Nephron progenitor cell (in vitro differentiated cells): ENCODE results near the gene IGSF9B.
A peak's percentile ranks its signal among the peaks of the same experiment; 100 is the strongest.

Experiments used
- DNase-seq: peaks from one replicate; pipeline ENCODE4 v3.0.0; 2021
- H3K27ac Mint-ChIP-seq: 2 replicates; pipeline ENCODE4 v1.8.0; 2021; ENCODE audit warnings: mild to moderate bottlenecking, moderate library complexity, mixed read lengths
- H3K27me3 Mint-ChIP-seq: 2 replicates; pipeline ENCODE4 v1.8.0; 2021; ENCODE audit warnings: mild to moderate bottlenecking, low read depth, mixed read lengths; ENCODE audit not compliant: poor library complexity
- H3K36me3 Mint-ChIP-seq: 2 replicates; pipeline ENCODE4 v1.8.0; 2021; ENCODE audit warnings: low read depth, mixed read lengths
- H3K4me1 Mint-ChIP-seq: 2 replicates; pipeline ENCODE4 v1.8.0; 2021; ENCODE audit warnings: mixed read lengths
- H3K4me3 Mint-ChIP-seq: 2 replicates; pipeline ENCODE4 v1.8.0; 2021; ENCODE audit warnings: mild to moderate bottlenecking, moderate library complexity, mixed read lengths
- H3K9me3 Mint-ChIP-seq: 2 replicates; pipeline ENCODE4 v1.8.0; 2021; ENCODE audit warnings: mild to moderate bottlenecking, moderate library complexity, mixed read lengths
- CTCF ChIP-seq: fragments of 200-600 bp; sonication (generic); IDR thresholded peaks from 2 replicates; pipeline ENCODE4 v1.5.0; 2021; ENCODE audit warnings: antibody characterized with exemption

Gene IGSF9B

GRCh38 chr11:133966172-133966651 lies 9.4 kb upstream of the IGSF9B start:
- Mint-ChIP-seq H3K4me3 (no peak overlapping the region), H3K4me1 (peaks cover 18% of the 10 kb centered on the region), H3K36me3 (no peaks in the 10 kb centered on the region), H3K27me3 (peaks cover 94% of the 10 kb centered on the region), H3K9me3 (no peaks in the 10 kb centered on the region), H3K27ac (no peak overlapping the region)
- no peak for TF ChIP-seq CTCF
- DNase-seq: no peak

GRCh38 chr11:133965031-133965601 lies 8.3 kb upstream of the IGSF9B start:
- DNase-seq: no peak

GRCh38 chr11:133964356-133964755 lies 7.6 kb upstream of the IGSF9B start:
- no peak for TF ChIP-seq CTCF
- Mint-ChIP-seq H3K27me3 (peaks cover 92% of the 10 kb centered on the region), H3K9me3 (no peaks in the 10 kb centered on the region), H3K36me3 (no peaks in the 10 kb centered on the region), H3K27ac (no peak overlapping the region), H3K4me1 (peaks cover 18% of the 10 kb centered on the region), H3K4me3 (no peak overlapping the region)
- DNase-seq: no peak

More at GRCh38 chr11:133965031-133965601, 8.3 kb upstream of the IGSF9B start:
- no peak overlapping the region for H3K4me3 Mint-ChIP-seq
- H3K4me1 Mint-ChIP-seq: peaks cover 18% of the 10 kb centered on the region
- TF ChIP-seq CTCF: no peak
- H3K36me3 Mint-ChIP-seq: no peaks in the 10 kb centered on the region
- no peaks in the 10 kb centered on the region for H3K9me3 Mint-ChIP-seq
- H3K27me3 Mint-ChIP-seq: peaks cover 92% of the 10 kb centered on the region
- no peak overlapping the region for H3K27ac Mint-ChIP-seq

- Mint-ChIP-seq H3K9me3 (no peaks in the 10 kb centered on the region), H3K4me3 (no peak overlapping the region), H3K4me1 (peaks cover 24% of the 10 kb centered on the region), H3K27me3 (peaks cover 95% of the 10 kb centered on the region), H3K27ac (no peak overlapping the region), H3K36me3 (no peaks in the 10 kb centered on the region)
- TF ChIP-seq CTCF: no peak
- DNase-seq: no peak
Measured at GRCh38 chr11:133961890-133962289, 5.1 kb upstream of the IGSF9B start.

GRCh38 chr11:133957900-133958299 lies 1.1 kb upstream of the IGSF9B start:
- no peaks in the 10 kb centered on the region for H3K9me3 Mint-ChIP-seq
- no peak for TF ChIP-seq CTCF
- H3K27ac Mint-ChIP-seq: no peak overlapping the region
- peaks cover 38% of the 10 kb centered on the region for H3K4me1 Mint-ChIP-seq
- H3K27me3 Mint-ChIP-seq: peaks cover 86% of the 10 kb centered on the region
- H3K4me3 Mint-ChIP-seq: peak overlapping the region; percentile 89
- no peaks in the 10 kb centered on the region for H3K36me3 Mint-ChIP-seq
- DNase-seq: no peak

- Mint-ChIP-seq H3K36me3 (no peaks in the 10 kb centered on the region), H3K4me3 (no peak overlapping the region), H3K27me3 (peaks cover 68% of the 10 kb centered on the region), H3K9me3 (no peaks in the 10 kb centered on the region), H3K27ac (no peak overlapping the region), H3K4me1 (peaks cover 57% of the 10 kb centered on the region)
- DNase-seq: peak; percentile 45
- no peak for TF ChIP-seq CTCF
Measured at GRCh38 chr11:133955945-133956421, 785 bp downstream of the IGSF9B start.
